ENCODE data around the gene KIF3B.

DNA sequence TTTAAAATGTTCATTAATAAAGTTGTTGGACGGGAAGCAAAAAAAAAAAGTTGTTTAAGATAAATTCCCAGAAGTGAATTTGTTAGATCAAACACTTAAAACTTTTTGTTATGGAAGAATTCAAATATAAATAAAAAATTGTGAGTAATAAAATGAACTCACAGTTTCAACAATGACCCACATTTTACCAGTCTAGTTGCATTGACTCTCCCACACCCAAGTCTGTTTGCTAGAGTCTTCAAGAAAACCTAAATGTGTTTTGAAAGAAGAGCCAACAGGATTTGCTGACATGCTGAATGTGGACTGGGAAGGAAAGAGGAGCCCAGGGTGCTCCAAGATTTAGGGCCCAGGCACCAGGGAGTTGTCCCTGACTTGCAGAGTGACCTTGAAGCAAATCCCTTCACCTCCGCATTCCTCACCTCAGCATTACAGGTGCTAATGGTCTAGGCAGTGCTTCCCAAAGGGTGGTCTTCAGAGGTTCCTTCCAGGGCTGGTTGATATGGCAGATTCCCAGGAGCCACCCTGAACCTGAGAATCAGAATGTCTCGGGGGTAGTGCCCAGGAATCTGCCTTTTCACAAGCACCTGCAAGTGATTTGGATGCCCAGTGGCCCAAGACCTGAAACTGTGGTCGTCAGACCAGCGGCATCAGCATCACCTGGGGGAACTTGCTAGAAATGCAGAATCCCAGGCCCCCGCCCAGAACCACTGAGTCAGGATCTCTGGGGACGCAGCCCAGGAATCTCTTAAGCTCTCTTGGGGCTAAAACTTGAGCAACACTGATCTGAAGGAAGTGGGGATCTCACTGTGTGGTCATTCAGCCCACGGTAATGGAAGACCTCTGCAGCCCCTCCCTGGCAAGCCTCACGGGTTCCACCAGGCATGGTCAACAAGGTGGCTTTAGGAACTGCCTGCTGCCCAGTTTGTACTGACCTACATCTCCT, 38.7 kb upstream of the KIF3B start:
- TF ChIP-seq EGR1 (IDR thresholded peaks at IDR 0.05) (no peak), REST (IDR thresholded peaks at IDR 0.05; ENCODE audit: low read depth) (no peak), CREB1 (IDR thresholded peaks at IDR 0.05; ENCODE audit: low read depth) (no peak), MAX (IDR thresholded peaks at IDR 0.05) (no peak), TCF12 (IDR thresholded peaks at IDR 0.05; ENCODE audit: low read depth) (no peak), TAF1 (IDR thresholded peaks at IDR 0.05; ENCODE audit: low read depth) (no peak), CEBPB (IDR thresholded peaks at IDR 0.05) (no peak)
